HepG2 (cell line): Measurements from ENCODE around the gene OR52W1. TPM values are rescaled to one million over a fixed set of nuclear protein-coding genes. Genes with fewer than 3 reads are reported as not detected.

Experiments used
- ATF3 ChIP-seq: sonication (generic); formaldehyde crosslinking; IDR thresholded peaks from 2 replicates; pipeline ENCODE4 v1.4.0; 2020; ENCODE audit warnings: missing genetic modification reagents
- CHCHD3 ChIP-seq: sonication (generic); formaldehyde crosslinking; IDR thresholded peaks from 2 replicates; pipeline ENCODE4 v1.8.0; 2022; ENCODE audit warnings: mild to moderate bottlenecking, missing genetic modification reagents, moderate library complexity
- ETV5 ChIP-seq: IDR thresholded peaks from 2 replicates; pipeline ENCODE4 v1.6.1; 2018; ENCODE audit warnings: missing biosample characterization, missing genetic modification reagents, inconsistent platforms, borderline replicate concordance
- HNRNPL ChIP-seq: fragments of 200-400 bp; formaldehyde crosslinking; IDR thresholded peaks from 2 replicates; pipeline ENCODE4 v1.6.1; 2017; ENCODE audit warnings: mild to moderate bottlenecking, low read depth, low read length
- JUN ChIP-seq: sonication (generic); formaldehyde crosslinking; IDR thresholded peaks from 2 replicates; pipeline ENCODE4 v1.4.0; 2020; ENCODE audit warnings: mild to moderate bottlenecking, missing genetic modification reagents
- KDM6A ChIP-seq: IDR thresholded peaks from 2 replicates; pipeline ENCODE4 v1.6.1; 2016; ENCODE audit warnings: low read depth
- MTA1 ChIP-seq: sonication (generic); formaldehyde crosslinking; IDR thresholded peaks from 2 replicates; pipeline ENCODE4 v1.4.0; 2020; ENCODE audit warnings: missing genetic modification reagents, mild to moderate bottlenecking, borderline replicate concordance
- NAIF1 ChIP-seq: sonication (generic); formaldehyde crosslinking; IDR thresholded peaks from 2 replicates; pipeline ENCODE4 v1.5.0; 2020; ENCODE audit warnings: mild to moderate bottlenecking, missing genetic modification reagents, borderline replicate concordance
- NFYB ChIP-seq: sonication (generic); formaldehyde crosslinking; IDR thresholded peaks from 2 replicates; pipeline ENCODE4 v1.4.0; 2020; ENCODE audit warnings: missing genetic modification reagents
- SP140L ChIP-seq: sonication (generic); formaldehyde crosslinking; IDR thresholded peaks from 2 replicates; pipeline ENCODE4 v1.4.0; 2020; ENCODE audit warnings: missing genetic modification reagents, borderline replicate concordance
- SP4 ChIP-seq: sonication (generic); formaldehyde crosslinking; IDR thresholded peaks from 2 replicates; pipeline ENCODE4 v1.8.1; 2023; ENCODE audit warnings: mild to moderate bottlenecking, missing genetic modification reagents
- SRSF9 ChIP-seq: fragments of 200-400 bp; formaldehyde crosslinking; IDR thresholded peaks from 2 replicates; pipeline ENCODE4 v1.6.1; 2018; ENCODE audit warnings: borderline replicate concordance, mild to moderate bottlenecking, low read depth, low read length; ENCODE audit not compliant: insufficient read depth, poor library complexity, severe bottlenecking
- SSRP1 ChIP-seq: IDR thresholded peaks from 2 replicates; pipeline ENCODE4 v1.6.1; 2016; ENCODE audit warnings: control low read depth
- TBP ChIP-seq: sonication (generic); formaldehyde crosslinking; IDR thresholded peaks from 2 replicates; pipeline ENCODE4 v1.5.0; 2020; ENCODE audit warnings: missing genetic modification reagents
- ZFX ChIP-seq: sonication (generic); formaldehyde crosslinking; IDR thresholded peaks from 2 replicates; pipeline ENCODE4 v1.4.0; 2020; ENCODE audit warnings: mild to moderate bottlenecking, low read depth, missing genetic modification reagents, moderate library complexity
- ZNF160 ChIP-seq: sonication (generic); formaldehyde crosslinking; IDR thresholded peaks from 2 replicates; pipeline ENCODE4 v1.8.0; 2022; ENCODE audit warnings: mild to moderate bottlenecking, inconsistent platforms, missing genetic modification reagents
- ZNF225 ChIP-seq: sonication (generic); formaldehyde crosslinking; IDR thresholded peaks from 2 replicates; pipeline ENCODE4 v1.4.0; 2020; ENCODE audit warnings: mild to moderate bottlenecking, missing genetic modification reagents
- ZNF335 ChIP-seq: sonication (generic); formaldehyde crosslinking; IDR thresholded peaks from 2 replicates; pipeline ENCODE4 v1.4.0; 2020; ENCODE audit warnings: missing genetic modification reagents
- ZNF337 ChIP-seq: sonication (generic); formaldehyde crosslinking; IDR thresholded peaks from 2 replicates; pipeline ENCODE4 v1.5.1; 2020; ENCODE audit warnings: missing genetic modification reagents, low read depth, mild to moderate bottlenecking, borderline replicate concordance
- ZNF354B ChIP-seq: sonication (generic); formaldehyde crosslinking; IDR thresholded peaks from 2 replicates; pipeline ENCODE4 v1.8.0; 2022; ENCODE audit warnings: mild to moderate bottlenecking, missing genetic modification reagents
- ZNF382 ChIP-seq: sonication (generic); formaldehyde crosslinking; IDR thresholded peaks from 2 replicates; pipeline ENCODE4 v1.5.0; 2020; ENCODE audit warnings: missing genetic modification reagents, mild to moderate bottlenecking, borderline replicate concordance
- ZNF605 ChIP-seq: sonication (generic); formaldehyde crosslinking; IDR thresholded peaks from 2 replicates; pipeline ENCODE4 v1.8.0; 2022; ENCODE audit warnings: mild to moderate bottlenecking, missing genetic modification reagents
- ZNF709 ChIP-seq: sonication (generic); formaldehyde crosslinking; IDR thresholded peaks from 2 replicates; pipeline ENCODE4 v1.5.0; 2020; ENCODE audit warnings: mild to moderate bottlenecking, missing genetic modification reagents
- ZNF720 ChIP-seq: sonication (generic); formaldehyde crosslinking; IDR thresholded peaks from 2 replicates; pipeline ENCODE4 v1.4.0; 2020; ENCODE audit warnings: missing genetic modification reagents
- ZSCAN29 ChIP-seq: sonication (generic); formaldehyde crosslinking; conservative IDR thresholded peaks from 2 replicates; pipeline ENCODE4 v1.4.0; 2020; ENCODE audit warnings: mild to moderate bottlenecking, missing genetic modification reagents
- polyA plus RNA-seq, 8 experiments: library from polyadenylated mRNA; depleted of rRNA in 3 of 8; stranded (reverse) in 7 of 8; unstranded in 1 of 8; fragments of >200 nt; fragmentation: Illumina TruSeq in 4 of 8; extraction: Trizol in 4 of 8; gene quantifications; 2 replicates each; pipeline versions ENCODE4 v1.2.1 to v1.2.3, GENCODE V29; 2011 to 2016; ENCODE audit warnings: low read depth in 4 of 8, missing spikeins in 1 of 8, mixed read lengths in 1 of 8; ENCODE audit not compliant: insufficient read depth in 1 of 8
- total RNA-seq, 5 experiments: library from RNA; depleted of rRNA; stranded (reverse); fragments of >200 nt; fragmentation: Illumina TruSeq; extraction: Trizol; gene quantifications; 2 replicates each; pipeline ENCODE4 v1.2.3, GENCODE V29; 2016; ENCODE audit warnings: low read depth in 1 of 5
- TF ChIP-seq, protein P1 (sequence below): IDR thresholded peaks from 2 replicates; pipeline ENCODE4 v1.4.0; 2020; ENCODE audit warnings: mild to moderate bottlenecking, missing genetic modification reagents
- TF ChIP-seq, protein P2 (sequence below): IDR thresholded peaks from 2 replicates; pipeline ENCODE4 v1.6.1; 2016; ENCODE audit warnings: low read depth

OR52W1 gene
- total and polyA plus RNA-seq, 2 of the 13 experiments (the other 11 are each of a cell fraction or from before 2014, with no cell fraction given) = not detected

GRCh38 chr11:6234387-6235107 lies 35.5 kb downstream of the OR52W1 start, which contains the start of gene FHIP1B (continued):
- TF ChIP-seq SP4 (CRISPR knock-in tag) (peak; percentile 94), ZSCAN29 (no peak), SSRP1 (CRISPR knock-in tag) (no peak), JUN (CRISPR knock-in tag) (no peak), ATF3 (CRISPR knock-in tag) (no peak; the same call in 1 of the 2 replicates), ZNF605 (no peak), ZNF225 (CRISPR knock-in tag) (no peak; the same call in 1 of the 2 replicates), SP140L (CRISPR knock-in tag) (no peak), KDM6A (CRISPR knock-in tag) (no peak), ZNF720 (CRISPR knock-in tag) (no peak), HNRNPL (no peak), ZNF335 (no peak), ZNF160 (CRISPR knock-in tag) (0 out of 2 replicates have a peak, but pooled peaks have one; percentile 61), ZNF382 (no peak), MTA1 (CRISPR knock-in tag) (no peak), NAIF1 (CRISPR knock-in tag) (0 out of 2 replicates have a peak, but pooled peaks have one; percentile 23), ZNF354B (CRISPR knock-in tag) (no peak), SRSF9 (no peak), NFYB (peak; percentile 82), ZFX (CRISPR knock-in tag) (peak; percentile 93), ZNF337 (CRISPR knock-in tag) (no peak), ZNF709 (CRISPR knock-in tag) (peak; percentile 71; the same call in 1 of the 2 replicates), ETV5 (CRISPR knock-in tag) (no peak), TBP (CRISPR knock-in tag) (no peak), CHCHD3 (CRISPR knock-in tag) (peak; percentile 82; the same call in 1 of the 2 replicates)
- TF ChIP-seq, protein P1, sequence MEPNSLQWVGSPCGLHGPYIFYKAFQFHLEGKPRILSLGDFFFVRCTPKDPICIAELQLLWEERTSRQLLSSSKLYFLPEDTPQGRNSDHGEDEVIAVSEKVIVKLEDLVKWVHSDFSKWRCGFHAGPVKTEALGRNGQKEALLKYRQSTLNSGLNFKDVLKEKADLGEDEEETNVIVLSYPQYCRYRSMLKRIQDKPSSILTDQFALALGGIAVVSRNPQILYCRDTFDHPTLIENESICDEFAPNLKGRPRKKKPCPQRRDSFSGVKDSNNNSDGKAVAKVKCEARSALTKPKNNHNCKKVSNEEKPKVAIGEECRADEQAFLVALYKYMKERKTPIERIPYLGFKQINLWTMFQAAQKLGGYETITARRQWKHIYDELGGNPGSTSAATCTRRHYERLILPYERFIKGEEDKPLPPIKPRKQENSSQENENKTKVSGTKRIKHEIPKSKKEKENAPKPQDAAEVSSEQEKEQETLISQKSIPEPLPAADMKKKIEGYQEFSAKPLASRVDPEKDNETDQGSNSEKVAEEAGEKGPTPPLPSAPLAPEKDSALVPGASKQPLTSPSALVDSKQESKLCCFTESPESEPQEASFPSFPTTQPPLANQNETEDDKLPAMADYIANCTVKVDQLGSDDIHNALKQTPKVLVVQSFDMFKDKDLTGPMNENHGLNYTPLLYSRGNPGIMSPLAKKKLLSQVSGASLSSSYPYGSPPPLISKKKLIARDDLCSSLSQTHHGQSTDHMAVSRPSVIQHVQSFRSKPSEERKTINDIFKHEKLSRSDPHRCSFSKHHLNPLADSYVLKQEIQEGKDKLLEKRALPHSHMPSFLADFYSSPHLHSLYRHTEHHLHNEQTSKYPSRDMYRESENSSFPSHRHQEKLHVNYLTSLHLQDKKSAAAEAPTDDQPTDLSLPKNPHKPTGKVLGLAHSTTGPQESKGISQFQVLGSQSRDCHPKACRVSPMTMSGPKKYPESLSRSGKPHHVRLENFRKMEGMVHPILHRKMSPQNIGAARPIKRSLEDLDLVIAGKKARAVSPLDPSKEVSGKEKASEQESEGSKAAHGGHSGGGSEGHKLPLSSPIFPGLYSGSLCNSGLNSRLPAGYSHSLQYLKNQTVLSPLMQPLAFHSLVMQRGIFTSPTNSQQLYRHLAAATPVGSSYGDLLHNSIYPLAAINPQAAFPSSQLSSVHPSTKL (CRISPR knock-in tag) = peak; percentile 14; the same call in 1 of the 2 replicates
- TF ChIP-seq, protein P2, sequence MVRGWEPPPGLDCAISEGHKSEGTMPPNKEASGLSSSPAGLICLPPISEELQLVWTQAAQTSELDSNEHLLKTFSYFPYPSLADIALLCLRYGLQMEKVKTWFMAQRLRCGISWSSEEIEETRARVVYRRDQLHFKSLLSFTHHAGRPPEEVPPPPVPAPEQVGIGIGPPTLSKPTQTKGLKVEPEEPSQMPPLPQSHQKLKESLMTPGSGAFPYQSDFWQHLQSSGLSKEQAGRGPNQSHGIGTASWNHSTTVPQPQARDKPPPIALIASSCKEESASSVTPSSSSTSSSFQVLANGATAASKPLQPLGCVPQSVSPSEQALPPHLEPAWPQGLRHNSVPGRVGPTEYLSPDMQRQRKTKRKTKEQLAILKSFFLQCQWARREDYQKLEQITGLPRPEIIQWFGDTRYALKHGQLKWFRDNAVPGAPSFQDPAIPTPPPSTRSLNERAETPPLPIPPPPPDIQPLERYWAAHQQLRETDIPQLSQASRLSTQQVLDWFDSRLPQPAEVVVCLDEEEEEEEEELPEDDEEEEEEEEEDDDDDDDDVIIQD (CRISPR knock-in tag) = no peak
